Ecto neural progenitor cell (in vitro differentiated cells): Measurements from ENCODE around the gene BTBD2.

Experiments
- DNase-seq: peaks from one replicate; pipeline ENCODE4 v3.0.0-alpha.2; 2018; ENCODE audit warnings: low spot score

Gene BTBD2

GRCh38 chr19:1985588-1986356 lies 29.7 kb downstream of the BTBD2 start:
- DNase-seq = no peak

- DNase-seq = no peak
Measured at GRCh38 chr19:1984357-1984756, 31.2 kb downstream of the BTBD2 start.

GRCh38 chr19:1981253-1981652 lies 34.3 kb downstream of the BTBD2 start:
- DNase-seq = no peak

- no peak for DNase-seq
Measured at GRCh38 chr19:1980809-1981181, 34.7 kb downstream of the BTBD2 start.

- no peak for DNase-seq
Measured at GRCh38 chr19:1980091-1980808, 35.3 kb downstream of the BTBD2 start.

- no peak for DNase-seq
Measured at GRCh38 chr19:1979642-1980041, 35.9 kb downstream of the BTBD2 start.

GRCh38 chr19:1979017-1979416 lies 36.5 kb downstream of the BTBD2 start:
- DNase-seq = no peak

- no peak for DNase-seq
Measured at GRCh38 chr19:1978346-1978894, 37.1 kb downstream of the BTBD2 start.

GRCh38 chr19:1977120-1977519 lies 38.4 kb downstream of the BTBD2 start:
- no peak for DNase-seq

GRCh38 chr19:1975162-1975480 lies 40.4 kb downstream of the BTBD2 start:
- DNase-seq = no peak

GRCh38 chr19:1974381-1975161 lies 40.9 kb downstream of the BTBD2 start:
- DNase-seq = no peak

- DNase-seq = no peak
Measured at GRCh38 chr19:1970806-1971502, 44.6 kb downstream of the BTBD2 start.

GRCh38 chr19:1970003-1970805 lies 45.3 kb downstream of the BTBD2 start:
- DNase-seq = no peak

- no peak for DNase-seq
Measured at GRCh38 chr19:1969176-1970002, 46.1 kb downstream of the BTBD2 start.

- DNase-seq = no peak
Measured at GRCh38 chr19:1968279-1969175, 47.0 kb downstream of the BTBD2 start.

GRCh38 chr19:1967087-1967608 lies 48.4 kb downstream of the BTBD2 start:
- DNase-seq = no peak

- DNase-seq = no peak
Measured at GRCh38 chr19:1962674-1963073, 52.8 kb downstream of the BTBD2 start.

GRCh38 chr19:1961000-1961883 lies 54.3 kb downstream of the BTBD2 start:
- no peak for DNase-seq
